Osteocyte (in vitro differentiated cells): ENCODE results near the gene PTMA. TPM values are rescaled to one million over a fixed set of nuclear protein-coding genes. Genes with fewer than 3 reads are reported as not detected.
"Not testable (repeated sequence)": the region's sequence is repeated elsewhere in the genome, so short reads cannot be mapped to it uniquely, and the experiment has no call there.

Experiments
- DNase-seq: peaks from one replicate; pipeline ENCODE4 v3.0.0; 2021; ENCODE audit warnings: mixed read lengths; ENCODE audit not compliant: unreplicated experiment; ENCODE audit errors: extremely low spot score
- H3K27ac Mint-ChIP-seq: one replicate; pipeline ENCODE4 v1.8.0; 2021; ENCODE audit warnings: mild to moderate bottlenecking, mixed read lengths; ENCODE audit not compliant: unreplicated experiment
- H3K27me3 Mint-ChIP-seq: one replicate; pipeline ENCODE4 v1.8.0; 2021; ENCODE audit warnings: mixed read lengths; ENCODE audit not compliant: unreplicated experiment
- H3K36me3 Mint-ChIP-seq: one replicate; pipeline ENCODE4 v1.8.0; 2021; ENCODE audit warnings: mixed read lengths; ENCODE audit not compliant: unreplicated experiment
- H3K4me1 Mint-ChIP-seq: one replicate; pipeline ENCODE4 v1.8.0; 2021; ENCODE audit warnings: mixed read lengths; ENCODE audit not compliant: unreplicated experiment
- H3K4me3 Mint-ChIP-seq: one replicate; pipeline ENCODE4 v1.8.0; 2021; ENCODE audit warnings: mild to moderate bottlenecking, moderate library complexity, mixed read lengths; ENCODE audit not compliant: unreplicated experiment
- H3K9me3 Mint-ChIP-seq: one replicate; pipeline ENCODE4 v1.8.0; 2021; ENCODE audit warnings: mixed read lengths; ENCODE audit not compliant: unreplicated experiment
- total RNA-seq: library from RNA; stranded (reverse); gene quantifications from 2 replicates; pipeline ENCODE4 v1.2.1, GENCODE V29; 2021
- TF ChIP-seq, protein P1 (sequence below): fragments of 200-600 bp; sonication (generic); IDR thresholded peaks from 2 replicates; pipeline ENCODE4 v1.5.0; 2021; ENCODE audit warnings: antibody characterized with exemption, mild to moderate bottlenecking, moderate library complexity

Gene PTMA
- total RNA-seq, 1 donor from 2014 or later, result 776 TPM

DNA sequence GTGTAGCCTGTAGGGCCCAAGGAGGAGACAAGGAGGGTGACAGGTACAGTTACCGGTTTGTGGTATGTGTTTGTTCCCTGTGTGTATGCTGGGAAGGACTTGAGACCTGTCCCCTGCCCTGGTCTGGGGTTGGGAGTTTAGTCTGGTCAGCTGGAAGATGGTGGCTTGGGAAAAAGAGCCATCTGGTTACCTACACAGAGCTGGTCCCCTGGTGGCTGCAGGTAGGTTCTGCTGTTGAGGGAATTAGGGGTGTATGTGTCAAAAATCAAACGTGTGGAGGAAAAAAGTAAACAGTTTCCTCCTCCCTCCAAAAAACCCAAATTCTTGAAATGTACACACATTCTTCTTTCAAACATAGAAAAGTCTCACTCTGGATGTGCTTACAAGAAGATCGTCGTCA lies 24.3 kb downstream of the PTMA start:
- Mint-ChIP-seq H3K4me3 (no peak overlapping the region), H3K4me1 (no peaks in the 10 kb centered on the region), H3K27ac (no peak overlapping the region), H3K36me3 (peaks cover 17% of the 10 kb centered on the region), H3K27me3 (no peaks in the 10 kb centered on the region), H3K9me3 (no peaks in the 10 kb centered on the region)
- TF ChIP-seq, protein P1, sequence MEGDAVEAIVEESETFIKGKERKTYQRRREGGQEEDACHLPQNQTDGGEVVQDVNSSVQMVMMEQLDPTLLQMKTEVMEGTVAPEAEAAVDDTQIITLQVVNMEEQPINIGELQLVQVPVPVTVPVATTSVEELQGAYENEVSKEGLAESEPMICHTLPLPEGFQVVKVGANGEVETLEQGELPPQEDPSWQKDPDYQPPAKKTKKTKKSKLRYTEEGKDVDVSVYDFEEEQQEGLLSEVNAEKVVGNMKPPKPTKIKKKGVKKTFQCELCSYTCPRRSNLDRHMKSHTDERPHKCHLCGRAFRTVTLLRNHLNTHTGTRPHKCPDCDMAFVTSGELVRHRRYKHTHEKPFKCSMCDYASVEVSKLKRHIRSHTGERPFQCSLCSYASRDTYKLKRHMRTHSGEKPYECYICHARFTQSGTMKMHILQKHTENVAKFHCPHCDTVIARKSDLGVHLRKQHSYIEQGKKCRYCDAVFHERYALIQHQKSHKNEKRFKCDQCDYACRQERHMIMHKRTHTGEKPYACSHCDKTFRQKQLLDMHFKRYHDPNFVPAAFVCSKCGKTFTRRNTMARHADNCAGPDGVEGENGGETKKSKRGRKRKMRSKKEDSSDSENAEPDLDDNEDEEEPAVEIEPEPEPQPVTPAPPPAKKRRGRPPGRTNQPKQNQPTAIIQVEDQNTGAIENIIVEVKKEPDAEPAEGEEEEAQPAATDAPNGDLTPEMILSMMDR, result no peak
- no peak for DNase-seq

DNA sequence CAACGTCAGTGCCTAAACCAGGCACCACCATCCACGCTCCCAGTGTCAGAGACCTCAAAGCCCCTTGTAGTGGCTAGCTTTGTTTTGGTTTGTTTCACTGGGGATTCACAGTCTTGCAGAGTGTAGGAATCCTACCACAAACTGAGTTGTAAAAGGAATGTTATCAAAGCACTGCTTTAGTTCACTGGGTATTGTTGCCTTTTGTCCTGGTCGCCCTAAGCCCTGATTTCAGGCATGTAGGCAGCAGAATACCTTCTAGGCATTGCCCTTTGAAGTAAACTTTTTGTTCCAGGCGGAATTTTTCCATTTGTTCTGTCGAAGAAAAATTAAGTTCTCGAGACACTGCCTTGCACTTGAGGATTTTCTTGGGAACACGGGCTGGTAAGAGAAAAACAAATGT lies 29.4 kb downstream of the PTMA start:
- Mint-ChIP-seq H3K36me3 (peaks cover 23% of the 10 kb centered on the region), H3K4me1 (no peaks in the 10 kb centered on the region), H3K9me3 (no peaks in the 10 kb centered on the region), H3K27me3 (no peaks in the 10 kb centered on the region), H3K27ac (no peak overlapping the region), H3K4me3 (no peak overlapping the region)
- TF ChIP-seq, protein P1, result no peak
- DNase-seq, result no peak

DNA sequence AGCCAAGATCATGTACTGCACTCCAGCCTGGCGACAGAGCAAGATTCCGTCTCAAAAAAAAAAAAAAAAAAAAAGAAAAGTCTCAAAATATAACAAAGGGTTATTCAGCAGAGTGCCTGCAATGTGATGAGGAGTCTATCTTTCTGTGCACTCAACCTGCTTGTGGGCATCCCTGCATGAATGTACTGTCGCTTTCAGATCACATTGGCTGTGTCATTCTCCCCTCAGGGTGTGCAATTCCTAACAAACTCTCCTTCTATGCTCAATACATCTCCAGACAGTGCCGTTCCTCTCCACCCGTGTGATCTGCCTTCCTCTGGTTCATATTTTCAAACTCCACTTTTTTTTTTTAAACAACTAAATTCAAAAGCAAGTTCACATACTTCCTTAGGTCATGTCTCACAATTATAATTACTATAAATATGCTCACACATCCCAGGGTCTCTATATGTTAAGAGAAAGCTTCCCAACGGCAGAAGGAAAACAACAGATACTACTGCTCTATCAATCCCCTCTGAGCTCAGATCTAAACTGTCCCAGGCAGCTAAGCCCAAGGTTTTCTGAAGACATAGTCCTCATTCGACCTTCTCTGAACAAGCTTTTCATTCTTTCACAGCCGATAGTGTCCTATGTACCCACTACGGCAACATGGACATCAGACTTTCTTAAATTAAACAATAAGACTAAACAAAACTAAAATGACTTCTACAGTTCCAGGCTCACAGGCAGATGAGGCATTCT lies 35.2 kb downstream of the PTMA start:
- DNase-seq, result no peak
- peaks cover 13% of the 10 kb centered on the region for H3K4me1 Mint-ChIP-seq
- no peaks in the 10 kb centered on the region for H3K27me3 Mint-ChIP-seq

DNA sequence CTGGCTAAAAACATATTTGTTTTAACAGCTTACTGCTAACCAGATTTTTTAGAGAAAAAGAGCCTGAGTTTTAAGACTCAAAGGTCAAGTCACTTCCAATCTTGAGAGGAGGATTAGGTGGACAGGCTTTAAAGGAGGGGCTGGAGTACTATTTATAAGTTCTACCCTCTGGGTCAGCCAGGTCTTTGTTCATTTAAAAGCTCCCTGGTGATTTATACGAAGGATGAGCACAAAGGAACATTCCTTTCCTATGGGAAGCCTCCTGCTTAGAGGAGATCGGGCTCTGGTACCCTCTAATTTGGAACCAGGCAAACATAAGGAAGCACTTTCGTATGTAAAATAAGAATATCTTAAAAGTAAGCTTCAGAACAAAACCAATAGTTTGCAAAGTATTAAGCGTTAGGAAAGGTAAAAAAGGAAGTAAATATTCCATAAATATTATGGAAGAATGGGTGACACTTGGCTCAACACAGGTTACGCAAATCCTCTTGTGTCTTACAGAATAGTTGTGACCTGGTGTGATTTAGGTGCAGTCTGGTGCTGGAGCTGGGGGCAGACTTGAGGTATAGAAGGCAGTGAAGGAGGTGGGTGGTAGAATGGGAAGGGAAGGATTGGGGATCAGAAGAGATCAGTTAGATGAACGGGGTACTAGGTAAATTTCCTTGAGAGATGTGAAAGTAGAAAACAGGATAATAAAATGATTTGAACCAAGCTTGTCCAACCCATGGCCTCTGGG lies 37.1 kb downstream of the PTMA start:
- no peak overlapping the region for H3K4me3 Mint-ChIP-seq
- no peaks in the 10 kb centered on the region for H3K9me3 Mint-ChIP-seq
- no peaks in the 10 kb centered on the region for H3K27me3 Mint-ChIP-seq
- H3K36me3 Mint-ChIP-seq, result peaks cover 4% of the 10 kb centered on the region
- no peak for DNase-seq
- peaks cover 13% of the 10 kb centered on the region for H3K4me1 Mint-ChIP-seq
- no peak overlapping the region for H3K27ac Mint-ChIP-seq
- TF ChIP-seq, protein P1, result no peak

More for the DNA sequence above, 35.2 kb downstream of the PTMA start:
- Mint-ChIP-seq H3K9me3 (no peaks in the 10 kb centered on the region), H3K4me3 (no peak overlapping the region), H3K36me3 (peaks cover 12% of the 10 kb centered on the region), H3K27ac (peak overlapping the region; percentile 21)
- TF ChIP-seq, protein P1, result no peak

DNA sequence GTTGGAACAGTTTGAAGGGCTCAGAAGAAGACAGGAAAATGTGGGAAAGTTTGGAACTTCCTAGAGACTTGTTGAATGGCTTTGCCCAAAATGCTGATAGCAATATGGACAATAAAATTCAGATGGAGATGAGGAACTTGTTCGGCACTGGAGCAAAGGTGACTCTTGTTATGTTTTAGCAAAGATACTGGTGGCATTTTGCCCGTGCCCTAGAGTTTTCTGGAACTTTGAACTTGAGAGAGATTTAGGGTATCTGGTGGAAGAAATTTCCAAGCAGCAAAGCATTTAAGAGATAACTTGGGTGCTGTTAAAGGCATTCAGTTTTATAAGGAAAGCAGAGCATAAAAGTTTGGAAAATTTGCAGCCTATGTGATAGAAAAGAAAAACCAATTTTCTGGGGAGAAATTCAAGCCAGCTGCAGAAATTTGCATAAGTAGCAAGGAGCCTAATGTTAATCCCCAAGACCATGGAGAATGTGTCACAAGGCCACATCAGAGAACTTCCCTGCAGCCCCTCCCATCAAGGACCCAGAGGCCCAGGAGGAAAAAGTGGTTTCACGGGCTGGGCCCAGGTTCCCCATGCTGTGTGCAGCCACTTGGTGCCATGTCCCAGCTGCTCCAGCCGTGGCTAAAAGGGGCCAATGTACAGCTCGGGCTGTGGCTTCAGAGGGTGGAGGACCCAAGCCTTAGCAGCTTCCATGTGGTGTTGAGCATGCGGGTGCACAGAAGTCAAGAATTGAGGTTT lies 40.0 kb downstream of the PTMA start:
- H3K27ac Mint-ChIP-seq, DNase-seq, H3K9me3 Mint-ChIP-seq, H3K27me3 Mint-ChIP-seq, H3K36me3 Mint-ChIP-seq, H3K4me3 Mint-ChIP-seq: not testable (repeated sequence)
- H3K4me1 Mint-ChIP-seq, result peaks cover 13% of the 10 kb centered on the region

DNA sequence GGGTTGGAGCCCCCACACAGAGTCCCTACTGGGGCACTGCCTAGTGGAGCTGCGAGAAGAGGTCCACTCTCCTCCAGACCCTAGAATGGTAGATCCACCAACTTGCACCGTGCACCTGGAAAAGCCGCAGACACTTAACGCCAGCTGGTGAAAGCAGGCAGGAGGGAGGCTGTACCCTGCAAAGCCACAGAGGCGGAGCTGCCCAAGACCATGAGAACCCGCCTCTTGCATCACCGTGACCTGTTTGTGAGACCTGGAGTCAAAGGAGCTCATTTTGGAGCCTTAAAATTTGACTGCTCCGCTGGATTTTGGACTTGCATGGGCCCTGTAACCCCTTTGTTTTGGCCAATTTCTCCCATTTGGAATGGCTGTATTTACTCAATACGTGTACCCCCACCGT lies 40.7 kb downstream of the PTMA start:
- H3K36me3 Mint-ChIP-seq, H3K27me3 Mint-ChIP-seq, DNase-seq, H3K27ac Mint-ChIP-seq, H3K4me3 Mint-ChIP-seq, H3K4me1 Mint-ChIP-seq, H3K9me3 Mint-ChIP-seq: not testable (repeated sequence)
